ENCODE results near the gene LANCL3. TPM values are rescaled to one million over a fixed set of nuclear protein-coding genes. Genes with fewer than 3 reads are reported as not detected.
"Not testable (repeated sequence)": the region's sequence is repeated elsewhere in the genome, so short reads cannot be mapped to it uniquely, and the experiment has no call there.

LANCL3 gene
- total RNA-seq, 2 experiments from 2014 or later: 0.04 TPM; not detected in 1

DNA sequence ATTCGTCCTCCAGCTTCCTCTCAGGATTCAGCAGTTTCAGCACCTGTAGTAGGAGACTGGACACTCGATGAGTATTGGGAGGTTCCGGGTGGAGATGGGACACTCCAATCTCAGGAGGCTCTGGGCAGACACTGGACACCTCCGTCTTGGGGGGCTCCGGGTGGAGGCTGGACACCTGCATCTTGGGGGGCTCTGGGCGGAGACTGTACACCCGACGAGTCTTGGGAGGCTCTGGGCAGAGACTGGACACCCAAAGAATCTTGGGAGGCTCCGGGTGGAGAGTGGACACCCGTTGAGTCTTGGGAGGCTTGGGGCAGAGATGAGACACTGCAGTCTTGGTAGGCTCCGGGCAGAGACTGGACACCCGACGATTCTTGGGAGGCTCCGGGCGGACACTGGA is 28.7 kb upstream of the LANCL3 start:
- DNase-seq (ENCODE audit: low spot score): no peak
- POLR2A ChIA-PET: no interaction called here
- Histone ChIP-seq H3K4me2 (ENCODE audit: low read length) (no peak overlapping the region), H3K27ac (ENCODE audit: low read depth, low read length, poor library complexity, severe bottlenecking) (no peak overlapping the region), H3K79me2 (ENCODE audit: insufficient read depth, low read depth, low read length) (no peaks in the 10 kb centered on the region), H3K9me2 (ENCODE audit: insufficient read depth, low read length) (no peaks in the 10 kb centered on the region), H3K9me3 (ENCODE audit: low read length) (no peaks in the 10 kb centered on the region), H3K4me1 (ENCODE audit: insufficient read depth, low read length, poor library complexity, severe bottlenecking) (no peaks in the 10 kb centered on the region), H4K20me1 (ENCODE audit: insufficient read depth, low read length) (no peaks in the 10 kb centered on the region), H3K36me3 (ENCODE audit: insufficient read depth, low read length) (no peaks in the 10 kb centered on the region), H2AFZ (ENCODE audit: low read length) (no peak overlapping the region), H3K4me3 (ENCODE audit: low read depth, low read length, poor library complexity, severe bottlenecking) (no peak overlapping the region)
- BruUV-seq (replicated peaks): no TSS peak
- no peak for TF ChIP-seq EZH2phosphoT487 (IDR thresholded peaks at IDR 0.05; ENCODE audit: borderline replicate concordance, low read depth, low read length)
- TF ChIP-seq, protein P1, sequence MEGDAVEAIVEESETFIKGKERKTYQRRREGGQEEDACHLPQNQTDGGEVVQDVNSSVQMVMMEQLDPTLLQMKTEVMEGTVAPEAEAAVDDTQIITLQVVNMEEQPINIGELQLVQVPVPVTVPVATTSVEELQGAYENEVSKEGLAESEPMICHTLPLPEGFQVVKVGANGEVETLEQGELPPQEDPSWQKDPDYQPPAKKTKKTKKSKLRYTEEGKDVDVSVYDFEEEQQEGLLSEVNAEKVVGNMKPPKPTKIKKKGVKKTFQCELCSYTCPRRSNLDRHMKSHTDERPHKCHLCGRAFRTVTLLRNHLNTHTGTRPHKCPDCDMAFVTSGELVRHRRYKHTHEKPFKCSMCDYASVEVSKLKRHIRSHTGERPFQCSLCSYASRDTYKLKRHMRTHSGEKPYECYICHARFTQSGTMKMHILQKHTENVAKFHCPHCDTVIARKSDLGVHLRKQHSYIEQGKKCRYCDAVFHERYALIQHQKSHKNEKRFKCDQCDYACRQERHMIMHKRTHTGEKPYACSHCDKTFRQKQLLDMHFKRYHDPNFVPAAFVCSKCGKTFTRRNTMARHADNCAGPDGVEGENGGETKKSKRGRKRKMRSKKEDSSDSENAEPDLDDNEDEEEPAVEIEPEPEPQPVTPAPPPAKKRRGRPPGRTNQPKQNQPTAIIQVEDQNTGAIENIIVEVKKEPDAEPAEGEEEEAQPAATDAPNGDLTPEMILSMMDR (conservative IDR thresholded peaks at IDR 0.05; ENCODE audit: low read length): no peak
- CTCF ChIA-PET (ENCODE audit: unreplicated experiment): no interaction called here
- intact Hi-C loops (cut with micrococcal nuclease; ENCODE audit: unreplicated experiment): no loop called here

DNA sequence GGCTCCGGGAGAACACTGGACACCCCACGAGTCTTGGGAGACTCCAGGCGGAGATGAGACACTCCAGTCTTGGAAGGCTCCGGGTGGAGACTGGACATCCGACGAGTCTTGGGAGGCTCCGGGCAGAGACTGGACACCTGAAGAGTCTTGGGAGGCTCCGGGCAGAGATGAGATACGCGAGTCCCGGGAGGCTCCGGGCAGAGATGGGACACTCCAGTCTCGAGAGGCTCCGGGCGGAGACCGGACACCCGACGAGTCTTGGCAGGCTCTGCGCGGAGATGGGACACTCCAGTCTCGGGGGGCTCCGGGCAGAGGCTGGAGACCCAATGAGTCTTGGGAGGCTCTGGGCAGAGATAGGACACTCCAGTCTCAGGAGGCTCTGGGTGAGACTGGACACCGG is 28.1 kb upstream of the LANCL3 start:
- Histone ChIP-seq H3K4me3 (ENCODE audit: low read depth, low read length, poor library complexity, severe bottlenecking) (no peak overlapping the region), H3K9me2 (ENCODE audit: insufficient read depth, low read length) (no peaks in the 10 kb centered on the region), H3K4me2 (ENCODE audit: low read length) (no peak overlapping the region), H3K79me2 (ENCODE audit: insufficient read depth, low read depth, low read length) (no peaks in the 10 kb centered on the region), H4K20me1 (ENCODE audit: insufficient read depth, low read length) (no peaks in the 10 kb centered on the region), H3K36me3 (ENCODE audit: insufficient read depth, low read length) (no peaks in the 10 kb centered on the region), H3K9me3 (ENCODE audit: low read length) (no peaks in the 10 kb centered on the region), H2AFZ (ENCODE audit: low read length) (no peak overlapping the region), H3K27ac (ENCODE audit: low read depth, low read length, poor library complexity, severe bottlenecking) (no peak overlapping the region), H3K4me1 (ENCODE audit: insufficient read depth, low read length, poor library complexity, severe bottlenecking) (no peaks in the 10 kb centered on the region)
- ChIA-PET CTCF (ENCODE audit: unreplicated experiment) (no interaction called here), POLR2A (no interaction called here)
- BruUV-seq (replicated peaks): no TSS peak
- intact Hi-C loops (cut with micrococcal nuclease; ENCODE audit: unreplicated experiment): no loop called here
- no peak for TF ChIP-seq EZH2phosphoT487 (IDR thresholded peaks at IDR 0.05; ENCODE audit: borderline replicate concordance, low read depth, low read length)
- TF ChIP-seq, protein P1 (conservative IDR thresholded peaks at IDR 0.05; ENCODE audit: low read length): no peak
- no peak for DNase-seq (ENCODE audit: low spot score)

DNA sequence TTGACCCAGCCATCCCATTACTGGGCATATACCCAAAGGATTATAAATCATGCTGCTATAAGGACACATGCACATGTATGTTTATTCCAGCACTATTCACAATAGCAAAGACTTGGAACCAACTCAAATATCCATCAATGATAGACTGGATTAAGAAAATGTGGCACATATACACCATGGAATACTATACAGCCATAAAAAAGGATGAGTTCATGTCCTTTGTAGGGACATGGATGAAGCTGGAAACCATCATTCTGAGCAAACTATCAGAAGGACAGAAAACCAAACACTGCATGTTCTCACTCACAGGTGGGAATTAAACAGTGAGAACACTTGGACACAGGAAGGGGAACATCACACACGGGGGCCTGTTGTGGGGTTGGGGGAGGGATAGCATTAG is 26.9 kb upstream of the LANCL3 start:
- CTCF ChIA-PET (ENCODE audit: unreplicated experiment); H3K27ac ChIP-seq (ENCODE audit: low read depth, low read length, poor library complexity, severe bottlenecking); H3K4me3 ChIP-seq (ENCODE audit: low read depth, low read length, poor library complexity, severe bottlenecking); DNase-seq (ENCODE audit: low spot score); H2AFZ ChIP-seq (ENCODE audit: low read length); intact Hi-C loops (cut with micrococcal nuclease; ENCODE audit: unreplicated experiment); H3K79me2 ChIP-seq (ENCODE audit: insufficient read depth, low read depth, low read length); POLR2A ChIA-PET; H3K4me2 ChIP-seq (ENCODE audit: low read length); BruUV-seq (replicated peaks); H3K4me1 ChIP-seq (ENCODE audit: insufficient read depth, low read length, poor library complexity, severe bottlenecking); H3K36me3 ChIP-seq (ENCODE audit: insufficient read depth, low read length); H3K9me2 ChIP-seq (ENCODE audit: insufficient read depth, low read length); H4K20me1 ChIP-seq (ENCODE audit: insufficient read depth, low read length); H3K9me3 ChIP-seq (ENCODE audit: low read length): not testable (repeated sequence)

All from OCI-LY7 (cell line).